HG03108 (cell line): ENCODE data around the gene SLC6A19.
"Not testable (repeated sequence)": the region's sequence is repeated elsewhere in the genome, so short reads cannot be mapped to it uniquely, and the experiment has no call there.

Experiments
- ATAC-seq: cut with Tn5 transposase; IDR thresholded peaks from one replicate; pipeline ENCODE4 v1.9.1; 2021; ENCODE audit warnings: moderate library complexity; ENCODE audit not compliant: unreplicated experiment

The SLC6A19 gene

GRCh38 chr5:1220351-1220750 lies 19.0 kb downstream of the SLC6A19 start:
- no peak for ATAC-seq

- no peak for ATAC-seq
Observed at GRCh38 chr5:1220831-1221230, 19.4 kb downstream of the SLC6A19 start.

GRCh38 chr5:1221721-1222120 lies 20.3 kb downstream of the SLC6A19 start:
- no peak for ATAC-seq

GRCh38 chr5:1222147-1222546 lies 20.8 kb downstream of the SLC6A19 start:
- no peak for ATAC-seq

- ATAC-seq, result no peak
Observed at GRCh38 chr5:1222621-1223277, 21.4 kb downstream of the SLC6A19 start.

GRCh38 chr5:1223278-1223670 lies 21.9 kb downstream of the SLC6A19 start:
- ATAC-seq, result no peak

GRCh38 chr5:1224631-1225030 lies 23.2 kb downstream of the SLC6A19 start:
- ATAC-seq, result no peak

- no peak for ATAC-seq
Observed at GRCh38 chr5:1225081-1225480, 23.7 kb downstream of the SLC6A19 start, which contains the start of gene SLC6A18. Gene SLC6A18 (plus strand): TSS chr5:1225381. CDS start chr5:1225478, 97 bp downstream.

GRCh38 chr5:1226231-1226630 lies 24.8 kb downstream of the SLC6A19 start:
- no peak for ATAC-seq

GRCh38 chr5:1226839-1227581 lies 25.6 kb downstream of the SLC6A19 start:
- ATAC-seq, result no peak

GRCh38 chr5:1227667-1228066 lies 26.3 kb downstream of the SLC6A19 start:
- ATAC-seq, result no peak

- no peak for ATAC-seq
Observed at GRCh38 chr5:1228120-1228519, 26.7 kb downstream of the SLC6A19 start.

GRCh38 chr5:1229023-1229422 lies 27.6 kb downstream of the SLC6A19 start:
- ATAC-seq, result not testable (repeated sequence)

GRCh38 chr5:1229822-1230221 lies 28.4 kb downstream of the SLC6A19 start:
- ATAC-seq, result no peak

GRCh38 chr5:1230551-1230950 lies 29.2 kb downstream of the SLC6A19 start:
- no peak for ATAC-seq

- no peak for ATAC-seq
Observed at GRCh38 chr5:1231354-1231905, 30.0 kb downstream of the SLC6A19 start.

GRCh38 chr5:1232780-1233179 lies 31.4 kb downstream of the SLC6A19 start:
- no peak for ATAC-seq

GRCh38 chr5:1235379-1235778 lies 34.0 kb downstream of the SLC6A19 start:
- ATAC-seq, result no peak

- no peak for ATAC-seq
Observed at GRCh38 chr5:1235838-1236237, 34.4 kb downstream of the SLC6A19 start.

GRCh38 chr5:1239505-1240251 lies 38.3 kb downstream of the SLC6A19 start:
- no peak for ATAC-seq

- ATAC-seq, result no peak
Observed at GRCh38 chr5:1240496-1241260, 39.3 kb downstream of the SLC6A19 start.
